PC-3 (cell line): Measurements from ENCODE around the gene SHMT1.

Experiments used
- EZH2 ChIP-seq: fragments of 300-600 bp; sonication (generic); IDR thresholded peaks from one replicate; pipeline ENCODE4 v1.6.1; 2017; ENCODE audit warnings: antibody characterized with exemption, mild to moderate bottlenecking, low read length; ENCODE audit not compliant: unreplicated experiment
- EZH2phosphoT487 ChIP-seq: fragments of 300-600 bp; sonication (generic); IDR thresholded peaks from 2 replicates; pipeline ENCODE4 v1.6.1; 2018; ENCODE audit warnings: mild to moderate bottlenecking, antibody characterized with exemption, low read length, borderline replicate concordance
- TF ChIP-seq, protein P1 (sequence below): fragments of 300-600 bp; sonication (generic); conservative IDR thresholded peaks from 2 replicates; pipeline ENCODE4 v1.5.1; 2017; ENCODE audit warnings: antibody characterized with exemption, low read depth, mild to moderate bottlenecking, low read length

GRCh38 chr17:18327093-18327492 is 36.3 kb downstream of the SHMT1 start:
- TF ChIP-seq, protein P1, sequence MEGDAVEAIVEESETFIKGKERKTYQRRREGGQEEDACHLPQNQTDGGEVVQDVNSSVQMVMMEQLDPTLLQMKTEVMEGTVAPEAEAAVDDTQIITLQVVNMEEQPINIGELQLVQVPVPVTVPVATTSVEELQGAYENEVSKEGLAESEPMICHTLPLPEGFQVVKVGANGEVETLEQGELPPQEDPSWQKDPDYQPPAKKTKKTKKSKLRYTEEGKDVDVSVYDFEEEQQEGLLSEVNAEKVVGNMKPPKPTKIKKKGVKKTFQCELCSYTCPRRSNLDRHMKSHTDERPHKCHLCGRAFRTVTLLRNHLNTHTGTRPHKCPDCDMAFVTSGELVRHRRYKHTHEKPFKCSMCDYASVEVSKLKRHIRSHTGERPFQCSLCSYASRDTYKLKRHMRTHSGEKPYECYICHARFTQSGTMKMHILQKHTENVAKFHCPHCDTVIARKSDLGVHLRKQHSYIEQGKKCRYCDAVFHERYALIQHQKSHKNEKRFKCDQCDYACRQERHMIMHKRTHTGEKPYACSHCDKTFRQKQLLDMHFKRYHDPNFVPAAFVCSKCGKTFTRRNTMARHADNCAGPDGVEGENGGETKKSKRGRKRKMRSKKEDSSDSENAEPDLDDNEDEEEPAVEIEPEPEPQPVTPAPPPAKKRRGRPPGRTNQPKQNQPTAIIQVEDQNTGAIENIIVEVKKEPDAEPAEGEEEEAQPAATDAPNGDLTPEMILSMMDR: no peak
- TF ChIP-seq EZH2 (no peak), EZH2phosphoT487 (no peak)
